Measurements from ENCODE around the gene ZNF626.
A peak's percentile ranks its signal among the peaks of the same experiment; 100 is the strongest.
"Not testable (repeated sequence)": the region's sequence is repeated elsewhere in the genome, so short reads cannot be mapped to it uniquely, and the experiment has no call there.

ZNF626 gene

DNA sequence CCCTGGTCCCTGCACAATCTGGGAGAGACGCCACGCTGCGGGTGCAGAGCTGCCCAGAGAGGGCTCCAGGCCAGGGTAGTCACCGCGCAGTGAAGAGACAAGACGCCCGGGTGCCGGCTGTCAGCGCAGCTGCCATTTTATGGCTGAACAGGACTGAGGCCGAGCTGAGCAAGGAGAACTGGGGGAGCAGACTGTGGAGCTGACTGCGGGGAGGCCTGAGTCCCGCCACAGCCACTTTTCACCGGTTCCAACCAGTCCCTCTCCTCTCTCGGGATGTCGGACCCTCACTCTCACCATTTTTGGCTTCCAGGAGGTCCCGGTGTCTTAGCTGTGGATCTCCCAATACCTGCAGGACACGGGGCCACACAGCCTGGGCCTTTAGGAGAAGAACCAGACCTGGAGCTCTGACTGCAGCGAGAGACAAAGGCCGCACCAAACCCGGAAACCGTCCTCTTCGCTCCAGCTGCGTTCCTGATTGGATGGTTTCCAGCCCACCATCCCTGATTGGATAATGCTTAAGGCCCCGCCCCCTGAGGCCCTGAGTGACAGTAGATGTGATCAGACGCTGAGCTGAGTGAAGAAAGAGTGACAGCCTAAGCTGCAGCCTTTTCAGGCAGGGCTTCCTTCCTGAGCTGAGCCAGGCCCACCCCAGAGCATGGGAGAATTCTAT is at the start of gene ZNF626:
Gene ZNF626, minus strand, starts transcription at position 422 of the 670 bp plus-strand sequence. Its CDS starts 125 bp downstream, at position 297.
- peak; percentile 99 for DNase-seq

DNA sequence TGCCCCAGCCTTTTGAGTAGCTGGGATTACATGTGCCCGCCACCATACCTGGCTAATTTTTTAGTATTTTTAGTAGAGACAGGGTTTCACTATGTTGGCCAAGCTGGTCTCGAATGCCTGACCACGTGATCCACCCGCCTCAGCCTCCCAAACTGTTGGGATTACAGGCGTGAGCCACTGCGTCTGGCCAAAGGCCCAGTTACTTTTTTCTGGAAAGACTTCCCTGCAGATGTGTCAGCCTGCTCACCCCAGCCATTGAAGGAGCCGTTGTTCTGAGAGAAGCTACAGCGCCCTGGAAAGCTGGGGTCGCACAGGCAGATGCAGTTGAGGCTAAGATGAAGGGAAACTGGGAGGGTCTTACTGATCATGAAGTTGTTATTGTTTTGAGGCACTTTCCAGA is 7.9 kb upstream of the ZNF626 start:
- no peak for DNase-seq

GRCh38 chr19:20667281-20667680 is 5.9 kb upstream of the ZNF626 start:
- no peak for DNase-seq

DNA sequence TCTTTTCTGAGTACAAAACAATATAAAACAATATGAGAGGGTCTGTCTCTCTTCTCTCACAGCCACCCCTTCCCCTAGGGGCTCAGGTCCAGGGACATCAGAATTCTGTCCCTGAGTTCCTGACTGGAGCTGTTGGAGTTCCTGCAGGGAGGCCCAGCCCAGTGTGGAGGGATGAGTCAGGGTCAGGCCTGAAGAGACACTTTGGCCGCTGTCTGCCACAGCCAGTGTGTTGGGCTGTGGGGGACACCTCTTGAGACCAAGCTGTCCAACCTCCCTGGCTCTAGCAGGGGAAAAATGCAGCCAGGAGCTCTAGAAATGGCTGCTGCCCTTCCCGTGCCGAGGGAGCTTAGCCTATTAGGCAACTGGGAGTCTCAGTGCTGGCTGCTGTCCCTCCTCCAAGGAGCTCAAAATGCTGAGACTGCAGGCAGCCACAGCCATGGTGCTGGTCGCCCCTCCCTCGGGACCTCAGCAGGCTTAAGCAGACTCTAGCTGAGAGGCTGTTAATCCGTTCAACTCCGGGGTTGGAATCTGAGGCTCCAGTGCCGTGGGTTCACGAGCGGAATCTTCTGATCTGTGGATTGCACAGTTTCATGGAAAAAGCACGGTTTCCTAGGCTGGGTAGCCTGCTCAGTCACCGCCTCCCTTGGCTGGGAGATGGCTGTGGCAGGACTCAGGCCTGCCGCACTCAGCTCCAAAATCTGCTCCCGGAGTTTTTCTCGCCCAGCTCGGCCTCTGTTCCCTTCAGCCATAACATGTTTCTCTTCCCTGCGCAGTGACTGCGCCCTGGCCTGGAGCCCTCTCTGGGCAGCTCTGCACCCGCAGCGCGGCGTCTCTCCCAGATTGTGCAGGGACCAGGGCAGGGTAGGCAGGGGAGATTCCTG is 3.8 kb upstream of the ZNF626 start:
- no peak for DNase-seq

DNA sequence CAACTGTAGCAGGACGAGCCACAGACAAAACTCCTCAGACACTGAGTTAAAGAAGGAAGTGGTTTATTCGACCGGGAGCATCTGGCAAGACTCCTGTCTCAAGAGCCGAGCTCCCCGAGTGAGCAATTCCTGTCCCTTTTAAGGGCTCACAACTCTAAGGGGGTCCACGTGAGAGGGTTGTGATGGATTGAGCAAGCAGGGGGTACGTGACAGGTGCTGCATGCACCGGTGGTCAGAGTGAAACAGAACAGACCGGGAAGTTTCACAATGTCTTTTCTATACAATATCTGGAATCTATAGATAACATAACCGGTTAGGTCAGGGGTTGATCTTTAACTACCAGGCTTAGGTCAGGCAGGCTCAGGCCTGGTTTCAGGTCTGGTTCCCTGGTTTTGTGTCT is 3.1 kb upstream of the ZNF626 start:
- peak; percentile 79 for DNase-seq

DNA sequence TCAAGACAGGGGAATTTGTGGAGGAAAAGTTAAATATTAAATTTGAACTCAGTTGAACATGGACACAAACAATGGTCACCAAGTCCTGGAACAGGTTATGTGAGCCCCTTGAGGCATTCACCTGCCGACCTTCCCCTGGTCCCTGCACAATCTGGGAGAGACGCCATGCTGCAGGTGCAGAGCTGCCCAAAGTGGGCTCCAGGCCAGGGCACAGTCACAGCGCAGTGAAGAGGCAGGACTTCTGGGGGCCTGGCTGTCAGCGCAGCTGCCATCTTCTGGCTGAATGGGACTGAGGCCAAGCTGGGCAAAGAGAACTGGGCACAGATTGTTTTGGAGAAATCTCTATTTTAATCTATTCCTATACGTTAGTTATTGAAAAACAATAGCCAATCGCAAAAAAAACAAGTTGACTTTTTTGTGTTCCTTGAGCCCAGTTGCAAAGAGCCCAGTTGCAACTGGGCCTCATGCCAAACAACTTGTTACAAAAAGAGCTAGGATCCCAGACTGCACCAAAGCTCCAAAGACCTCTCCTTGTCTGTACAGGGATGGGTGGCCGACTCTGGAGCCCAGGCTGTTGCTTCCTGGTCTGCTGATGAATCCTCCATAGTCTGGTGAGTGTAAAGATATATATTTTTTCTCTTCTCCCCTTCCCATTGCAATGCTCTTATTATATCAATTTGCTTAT is 1.2 kb upstream of the ZNF626 start:
- peak; percentile 38 for DNase-seq

GRCh38 chr19:20660473-20661140 is 764 bp downstream of the ZNF626 start:
- DNase-seq = peak; percentile 62

DNA sequence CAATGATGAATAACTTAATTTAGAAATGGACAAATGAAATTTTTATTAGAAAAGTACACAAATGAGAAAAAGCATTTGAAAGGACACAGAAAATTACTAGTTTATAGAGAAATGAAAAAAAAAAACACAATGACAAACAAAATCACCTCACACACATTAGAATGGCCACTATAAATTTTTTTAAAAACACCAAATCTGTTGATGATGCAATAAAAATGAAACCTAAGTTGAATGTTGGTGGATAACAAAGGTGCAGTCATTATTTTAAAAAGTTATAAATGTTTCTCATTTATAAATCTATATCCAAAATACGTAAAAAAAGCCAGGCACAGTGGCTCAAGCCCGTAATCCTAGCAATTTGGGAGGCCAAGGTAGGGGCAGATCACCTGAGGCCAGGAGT is 20.8 kb downstream of the ZNF626 start:
- DNase-seq = no peak

GRCh38 chr19:20640023-20640422 is 21.3 kb downstream of the ZNF626 start:
- DNase-seq = no peak

GRCh38 chr19:20624560-20624959 is 36.8 kb downstream of the ZNF626 start:
- DNase-seq = not testable (repeated sequence)

DNA sequence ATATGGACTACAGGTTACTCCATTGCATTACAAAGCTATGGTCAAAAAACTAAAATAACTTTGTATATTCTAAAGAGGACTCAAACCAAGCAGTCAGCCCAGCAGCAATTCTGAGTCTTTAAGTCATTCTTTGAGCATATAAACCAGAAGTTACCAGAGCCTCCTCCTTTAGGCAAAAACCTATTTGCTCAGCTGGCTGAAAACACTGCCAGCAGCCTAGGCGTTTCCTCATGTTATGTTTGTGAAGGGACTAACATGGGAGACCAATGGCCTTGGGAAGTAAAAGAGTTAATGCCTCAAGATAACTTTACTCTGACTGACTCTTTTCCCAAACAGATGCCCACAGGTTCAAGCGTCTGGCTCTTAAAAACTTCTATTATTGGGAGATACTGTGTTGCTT is 45.3 kb downstream of the ZNF626 start:
- no peak for DNase-seq

- DNase-seq = not testable (repeated sequence)
These were observed 46.4 kb downstream of the ZNF626 start for GRCh38 chr19:20614971-20615370.

- DNase-seq = peak; percentile 36
These were observed 48.6 kb downstream of the ZNF626 start for GRCh38 chr19:20612711-20613316.

GRCh38 chr19:20611866-20612265 is 49.5 kb downstream of the ZNF626 start:
- no peak for DNase-seq

- DNase-seq = no peak
These were observed 53.4 kb downstream of the ZNF626 start for GRCh38 chr19:20607943-20608342.

Measured in OCI-M1 (cell line).